Bladder microvascular endothelial cell (primary cell): ENCODE results near the gene UHRF1. TPM values are rescaled to one million over a fixed set of nuclear protein-coding genes. Genes with fewer than 3 reads are reported as not detected.

Experiments
- total RNA-seq: library from RNA; depleted of rRNA; stranded (reverse); fragments of >200 nt; gene quantifications from 2 replicates; pipeline ENCODE4 v1.2.3, GENCODE V29; 2014

UHRF1 gene
- 43.7 and 54.9 TPM in 2 replicates for total RNA-seq

DNA sequence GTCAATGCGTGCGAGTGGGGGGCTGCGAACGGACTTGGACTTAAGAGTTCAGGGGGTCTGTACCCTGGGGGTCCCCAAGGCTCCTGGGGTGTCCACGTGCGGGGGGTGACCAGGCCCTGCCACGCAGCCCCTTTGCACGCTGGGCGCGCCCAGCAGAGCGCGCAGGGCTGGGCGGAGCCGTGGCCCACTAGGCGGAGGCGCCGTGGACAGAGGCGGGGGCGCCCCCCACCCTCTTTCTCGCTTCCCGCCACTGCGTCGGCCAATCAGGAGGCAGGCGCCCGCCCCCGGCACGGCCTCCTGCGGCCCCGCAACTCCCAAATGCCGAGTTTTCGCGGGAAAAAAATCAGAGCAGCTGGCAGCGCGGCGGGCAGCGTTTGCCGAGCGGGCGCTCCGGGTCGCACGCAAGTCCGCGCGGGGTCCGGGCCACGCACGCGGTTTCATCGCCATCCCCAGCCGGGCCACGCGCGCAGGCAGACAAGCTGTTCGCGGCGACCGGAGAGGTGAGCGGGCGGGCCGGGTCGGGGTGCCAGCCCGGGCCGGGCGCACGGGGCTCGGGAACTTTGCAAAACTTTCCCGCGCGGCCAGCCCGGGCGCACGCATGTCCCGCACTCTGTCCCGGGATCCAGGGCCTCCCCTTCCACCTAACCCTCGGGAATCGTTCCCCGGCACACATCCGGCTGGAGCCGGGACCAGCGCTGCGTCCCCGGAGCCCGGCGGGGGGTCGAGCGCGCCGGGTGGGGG is at the start of gene UHRF1:
TSS of gene UHRF1 (plus strand) at position 346 of the 741 bp plus-strand sequence. CDS start 1,385 bp downstream, outside the sequence.

DNA sequence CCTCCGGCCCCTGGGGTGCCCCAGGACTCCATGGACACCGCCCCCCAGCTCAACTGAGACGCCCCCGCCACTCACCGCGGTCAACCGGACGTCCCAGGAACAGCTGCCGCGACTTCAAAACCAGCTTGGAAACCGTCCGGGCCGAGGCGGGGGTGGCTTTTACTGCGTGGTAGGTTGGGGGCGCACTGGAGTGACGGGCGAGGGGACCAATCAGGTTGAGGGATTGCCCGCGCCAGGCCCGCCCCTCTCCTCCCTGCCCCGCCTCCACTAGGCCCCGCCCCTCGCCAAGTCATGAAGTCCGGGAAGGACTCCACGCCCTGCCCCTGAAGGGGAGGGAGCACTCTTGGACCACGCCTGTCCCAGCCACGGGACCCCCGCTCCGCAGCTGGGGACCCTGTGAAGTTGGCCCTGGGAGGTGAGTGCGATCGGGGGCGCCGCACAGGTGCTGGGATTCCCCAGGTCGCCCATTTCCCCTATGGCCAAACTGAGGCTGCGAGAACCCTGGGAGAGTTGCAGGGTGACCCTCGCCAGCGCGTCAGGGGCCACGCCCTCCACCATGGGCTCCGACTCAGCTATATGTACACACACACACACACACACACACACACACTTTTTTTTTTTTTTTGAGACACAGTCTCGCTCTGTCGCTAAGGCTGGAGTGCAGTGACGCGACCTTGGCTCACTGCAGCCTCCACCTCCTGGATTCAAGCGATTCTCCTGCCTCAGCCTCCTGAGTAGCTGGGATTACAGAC is 41.6 kb upstream of the UHRF1 start, which contains the start of gene PLIN3:
TSS of gene PLIN3 (minus strand) at position 134 of the 752 bp plus-strand sequence. CDS start 6,273 bp downstream, outside the sequence.

GRCh38 chr19:4902796-4903195 is 6.5 kb upstream of the UHRF1 start, which contains the start of gene ARRDC5:
Gene ARRDC5 (minus strand): TSS chr19:4902896. CDS start chr19:4902825, 71 bp downstream.

DNA sequence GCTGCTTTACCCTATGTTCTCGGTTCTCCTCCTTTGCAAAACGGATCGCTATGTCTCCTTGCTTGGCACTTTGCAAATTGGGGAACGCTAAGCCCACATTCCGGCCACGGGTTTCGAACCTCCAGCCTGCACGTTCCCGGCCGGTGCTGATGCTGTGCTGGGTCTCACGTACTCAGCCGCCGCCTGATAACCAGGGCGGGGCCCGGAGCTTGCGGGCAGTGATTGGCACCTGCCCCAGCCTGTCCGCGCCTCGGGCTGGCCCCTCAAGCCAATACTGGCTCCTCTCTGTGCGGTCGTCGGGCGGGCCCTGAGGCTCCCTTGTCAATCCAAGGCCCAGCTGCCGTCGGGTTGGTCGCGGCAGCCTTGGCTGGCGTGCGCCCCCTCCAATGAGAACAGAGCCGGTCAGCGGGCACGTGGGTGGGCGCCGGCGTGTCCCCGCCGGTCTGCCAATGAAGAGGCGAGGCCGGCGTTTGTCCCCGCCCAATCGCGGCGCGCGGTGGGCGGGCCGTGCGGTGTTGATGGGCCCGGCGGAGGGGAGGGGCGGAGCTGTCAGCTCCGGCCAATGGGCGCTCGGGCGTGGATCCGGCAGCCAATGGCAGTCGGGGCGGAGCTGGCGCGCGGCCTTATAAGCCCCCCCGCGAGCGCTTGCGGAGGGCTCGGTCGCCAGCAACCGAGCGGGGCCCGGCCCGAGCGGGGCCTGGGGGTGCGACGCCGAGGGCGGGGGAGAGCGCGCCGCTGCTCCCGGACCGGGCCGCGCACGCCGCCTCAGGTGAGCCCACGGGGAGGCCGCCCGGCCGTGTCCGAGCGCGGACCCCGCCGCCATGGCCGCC is 59.4 kb downstream of the UHRF1 start, which contains the start of gene KDM4B:
TSS of gene KDM4B (plus strand) at position 652 of the 830 bp plus-strand sequence. CDS start 63,778 bp downstream, outside the sequence.

Other genes starting within 250 kb of the UHRF1 start
- 194 and 217 TPM in 2 replicates for gene MYDGF, start 239.2 kb upstream of the UHRF1 start, total RNA-seq
- 24.4 and 34.0 TPM in 2 replicates for gene DPP9, start 185.7 kb upstream of the UHRF1 start, total RNA-seq
- gene FEM1A, start 117.8 kb upstream of the UHRF1 start, total RNA-seq, result 9.9 and 15.5 TPM in 2 replicates
- 3.1 and 7.0 TPM in 2 replicates for gene TICAM1, start 77.8 kb upstream of the UHRF1 start, total RNA-seq
- gene PLIN3, start 41.8 kb upstream of the UHRF1 start, total RNA-seq, result 83.9 and 93.2 TPM in 2 replicates
- gene ARRDC5, start 6.6 kb upstream of the UHRF1 start, total RNA-seq, result under 0.01 TPM in 1 of 2 replicates, not detected in the other
- gene KDM4B, start 59.6 kb downstream of the UHRF1 start, total RNA-seq, result 9.7 and 21.3 TPM in 2 replicates